Adrenal gland (tissue), 12 donors: ENCODE results near the gene APOC3. TPM values are rescaled to one million over a fixed set of nuclear protein-coding genes. Genes with fewer than 3 reads are reported as not detected.

ENCODE experiments used
- DNase-seq, 7 donors: peaks; one replicate each; pipeline ENCODE4 v3.0.0-alpha.2; 2019 to 2020
- H3K27ac ChIP-seq, 5 donors: fragments of 200-600 bp; sonication (generic) in 4 of 5; 1 replicate in 3 of 5; 2 replicates in 2 of 5; pipeline versions ENCODE4 v1.5.1 to v1.8.0; 2016 to 2020; ENCODE audit warnings: mild to moderate bottlenecking in 1 of 5
- H3K27me3 ChIP-seq: fragments of 200-600 bp; 2 replicates; pipeline ENCODE4 v1.8.0; 2021
- H3K36me3 ChIP-seq, 2 donors: fragments of 200-600 bp; replicated peaks in 1 of 2; 1 replicate in 1 of 2; 2 replicates in 1 of 2; pipeline versions ENCODE4 v1.5.1 to v1.8.0; 2018 to 2022
- H3K4me1 ChIP-seq, 2 donors: fragments of 200-600 bp; replicated peaks in 1 of 2; 1 replicate in 1 of 2; 2 replicates in 1 of 2; pipeline versions ENCODE4 v1.5.1 to v1.8.0; 2018 to 2021
- H3K4me3 ChIP-seq, 4 donors: fragments of 200-600 bp; sonication (generic) in 3 of 4; one replicate each; pipeline ENCODE4 v1.5.1; 2016 to 2018
- H3K9me3 ChIP-seq, 3 donors: fragments of 200-600 bp; sonication (generic) in 1 of 3; replicated peaks in 1 of 3; 1 replicate in 2 of 3; 2 replicates in 1 of 3; pipeline versions ENCODE4 v1.5.1 to v1.8.0; 2016 to 2021
- POLR2A ChIP-seq, 2 donors: fragments of 450-650 bp; IDR thresholded peaks; one replicate each; pipeline ENCODE4 v1.6.1; 2017; ENCODE audit warnings: antibody characterized with exemption in 2 of 2, mild to moderate bottlenecking in 2 of 2, moderate library complexity in 1 of 2
- WGBS, 4 donors: extraction: QIAGEN DNeasy Blood & Tissue Kit in 2 of 4; methylation state at CpG; one replicate each; pipeline versions ENCODE4 v1.1.5 to v1.1.7; 2013 to 2017; 5-methylcytosine and 5-hydroxymethylcytosine counted together
- intact Hi-C, 2 donors: fragments of 100-400 bp; cut with DNase I; formaldehyde crosslinking; loops; one replicate each; pipeline versions ENCODE4 v1.14.1 to v1.15.0; 2022 to 2023
- polyA plus RNA-seq, 3 donors: library from polyadenylated mRNA; stranded (reverse); fragments of 200-250 nt in 2 of 3; fragments of 350-450 nt in 1 of 3; fragmentation: Illumina TruSeq in 1 of 3; extraction: RNeasy Lipid Tissue Mini Kit (QIAGEN cat#74804) in 1 of 3; gene quantifications; one replicate each; pipeline ENCODE4 v1.2.3, GENCODE V29; 2013 to 2014
- total RNA-seq, 9 donors: library from RNA; depleted of rRNA in 4 of 9; stranded (reverse); fragments of >200 nt in 4 of 9; fragments of 120-200 nt in 1 of 9; fragmentation: NEBNext Ultra II Directional in 1 of 9; extraction: Animal tissue kit (Norgen Biotek cat#: 25700) in 1 of 9; gene quantifications; one replicate each; pipeline versions ENCODE4 v1.1.0 to v1.2.4, GENCODE V29; 2013 to 2023
- TF ChIP-seq, protein P1 (sequence below), 6 experiments: fragments of 450-650 bp in 4 of 6; fragments of 200-600 bp in 2 of 6; sonication (generic) in 1 of 6; IDR thresholded peaks; 1 replicate in 5 of 6; 2 replicates in 1 of 6; pipeline versions ENCODE4 v1.5.1 to v1.8.0; 2016 to 2021; ENCODE audit warnings: antibody characterized with exemption in 6 of 6, mild to moderate bottlenecking in 2 of 6, moderate library complexity in 1 of 6
- donor health status: healthy with polysubstance abuse.
- donor health status: Bipolar disorder and iron deficiency.
- donor health status: DM: yes; HTN: yes; CAD: no.
- donor health status: DM: no; HTN: no; CAD: no.
- donor health status: DM: no; HTN: no; CAD: no.
- donor health status: DM: yes; HTN: yes; CAD: no.

The APOC3 gene
- total and polyA plus RNA-seq, 12 donors = 0.20 to 3.1 (median 1.0) TPM; not detected in 5

DNA sequence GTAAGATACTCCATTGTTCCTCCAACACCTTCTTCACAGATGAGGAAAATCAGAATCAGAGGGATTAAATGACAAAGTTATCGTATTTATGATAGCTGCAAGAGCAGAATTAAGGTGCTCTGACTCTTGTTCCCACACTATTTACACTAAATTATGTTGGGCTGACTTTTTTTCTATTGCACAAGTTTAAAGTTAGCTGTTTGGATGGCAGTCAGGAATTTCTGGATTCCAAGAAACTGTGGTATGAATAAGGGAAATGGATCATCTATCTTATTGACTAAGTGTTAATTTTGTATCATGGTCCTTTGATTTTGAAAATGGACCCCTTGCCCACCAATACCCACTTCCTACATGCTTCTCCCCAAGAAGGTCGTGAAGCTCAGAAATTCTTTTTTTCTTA lies 27.6 kb downstream of the APOC3 start:
- 84 to 94% (median 92%) methylated on average over 2 of the region's 2 CpGs for WGBS, 4 donors
- Histone ChIP-seq H3K9me3 (no peaks in the 10 kb centered on the region), H3K27me3 (no peaks in the 10 kb centered on the region), H3K27ac (no peak overlapping the region), H3K4me3 (no peak overlapping the region), H3K4me1 (peaks cover 0 to 16% of the 10 kb centered on the region in 2 donors), H3K36me3 (peaks cover 0 to 51% of the 10 kb centered on the region in 2 donors)
- TF ChIP-seq, protein P1, sequence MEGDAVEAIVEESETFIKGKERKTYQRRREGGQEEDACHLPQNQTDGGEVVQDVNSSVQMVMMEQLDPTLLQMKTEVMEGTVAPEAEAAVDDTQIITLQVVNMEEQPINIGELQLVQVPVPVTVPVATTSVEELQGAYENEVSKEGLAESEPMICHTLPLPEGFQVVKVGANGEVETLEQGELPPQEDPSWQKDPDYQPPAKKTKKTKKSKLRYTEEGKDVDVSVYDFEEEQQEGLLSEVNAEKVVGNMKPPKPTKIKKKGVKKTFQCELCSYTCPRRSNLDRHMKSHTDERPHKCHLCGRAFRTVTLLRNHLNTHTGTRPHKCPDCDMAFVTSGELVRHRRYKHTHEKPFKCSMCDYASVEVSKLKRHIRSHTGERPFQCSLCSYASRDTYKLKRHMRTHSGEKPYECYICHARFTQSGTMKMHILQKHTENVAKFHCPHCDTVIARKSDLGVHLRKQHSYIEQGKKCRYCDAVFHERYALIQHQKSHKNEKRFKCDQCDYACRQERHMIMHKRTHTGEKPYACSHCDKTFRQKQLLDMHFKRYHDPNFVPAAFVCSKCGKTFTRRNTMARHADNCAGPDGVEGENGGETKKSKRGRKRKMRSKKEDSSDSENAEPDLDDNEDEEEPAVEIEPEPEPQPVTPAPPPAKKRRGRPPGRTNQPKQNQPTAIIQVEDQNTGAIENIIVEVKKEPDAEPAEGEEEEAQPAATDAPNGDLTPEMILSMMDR (IDR thresholded peaks at IDR 0.05) = no peak
- intact Hi-C loops = no loop called here
- no peak for DNase-seq

DNA sequence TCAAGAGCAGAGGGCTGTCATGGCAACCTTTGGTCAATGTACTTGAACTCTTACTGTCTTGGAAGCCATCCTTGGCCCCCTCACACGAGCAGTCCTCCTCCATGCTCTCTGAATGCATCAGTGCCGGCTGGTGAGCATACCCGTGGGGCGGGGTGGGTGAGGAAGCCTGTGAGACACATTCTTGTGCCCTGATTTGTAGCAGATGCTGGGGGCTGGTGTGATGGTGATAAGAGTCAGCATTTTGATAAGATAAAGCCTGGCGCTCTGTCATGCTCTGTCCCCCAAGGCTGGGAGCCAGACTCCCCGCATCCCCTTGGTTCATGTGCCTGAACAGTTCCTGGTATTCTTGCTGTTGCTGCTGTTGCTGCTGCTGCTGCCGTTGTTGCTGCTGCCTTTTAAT lies 28.2 kb downstream of the APOC3 start:
- Histone ChIP-seq H3K4me3 (no peak overlapping the region), H3K27ac (no peak overlapping the region), H3K27me3 (no peaks in the 10 kb centered on the region), H3K4me1 (peaks cover 0 to 10% of the 10 kb centered on the region in 2 donors), H3K9me3 (no peaks in the 10 kb centered on the region), H3K36me3 (peaks cover 0 to 55% of the 10 kb centered on the region in 2 donors)
- WGBS, 4 donors = 81 to 91% (median 91%) methylated on average over 6 to 7 of the region's 7 CpGs
- intact Hi-C loops = no loop called here
- TF ChIP-seq, protein P1 (IDR thresholded peaks at IDR 0.05) = no peak
- no peak for TF ChIP-seq POLR2A (IDR thresholded peaks at IDR 0.05)
- DNase-seq = no peak

DNA sequence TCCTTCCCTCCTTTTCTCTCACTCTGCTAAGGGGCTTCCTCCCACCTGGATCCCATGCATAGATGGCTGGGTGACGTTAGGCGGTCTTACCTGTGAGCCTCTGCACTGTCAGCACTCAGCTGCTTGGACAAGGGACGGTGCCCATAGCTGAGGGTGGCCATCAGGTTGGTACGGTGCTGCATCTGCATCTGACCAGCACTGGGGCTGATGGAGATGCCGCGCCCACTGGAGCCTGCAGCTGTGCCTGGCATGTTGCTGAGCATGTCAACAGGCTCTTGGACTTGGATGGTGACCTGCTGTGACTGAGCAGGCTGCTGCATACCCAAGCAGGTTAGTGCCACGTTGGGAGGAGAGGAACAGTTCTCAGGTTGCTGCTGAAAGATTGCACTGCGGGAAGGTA lies 29.5 kb downstream of the APOC3 start:
- Histone ChIP-seq H3K27me3 (no peaks in the 10 kb centered on the region), H3K27ac (no peak overlapping the region), H3K4me1 (no peaks in the 10 kb centered on the region), H3K9me3 (no peaks in the 10 kb centered on the region), H3K36me3 (peaks cover 0 to 65% of the 10 kb centered on the region in 2 donors), H3K4me3 (no peak overlapping the region)
- 96 to 100% (median 97%) methylated on average over 6 to 8 of the region's 8 CpGs for WGBS, 4 donors
- intact Hi-C loops = no loop called here
- no peak for DNase-seq
- no peak for TF ChIP-seq POLR2A (IDR thresholded peaks at IDR 0.05)

DNA sequence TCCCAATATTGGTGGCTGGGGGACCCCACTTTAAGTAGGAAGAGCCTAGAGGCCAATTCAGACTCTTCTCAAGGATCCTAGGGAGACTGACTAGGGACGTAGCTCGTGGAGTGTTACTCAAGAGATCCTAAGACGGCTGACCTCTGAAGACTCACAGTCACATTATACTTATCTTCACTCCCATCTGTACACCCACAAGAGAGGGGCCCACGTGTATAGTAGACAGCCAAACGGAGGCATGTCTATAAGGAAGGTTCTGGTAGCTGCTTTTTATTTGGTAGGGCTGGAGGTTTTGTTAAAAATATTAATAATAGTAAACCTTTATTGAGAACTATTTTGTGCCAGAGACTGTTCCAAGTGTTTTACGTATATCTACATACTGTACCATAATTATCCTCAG lies 30.6 kb downstream of the APOC3 start:
- H3K36me3 ChIP-seq = peaks cover 0 to 76% of the 10 kb centered on the region in 2 donors
- WGBS, 4 donors = 93 to 96% (median 95%) methylated on average over 6 of the region's 6 CpGs

DNA sequence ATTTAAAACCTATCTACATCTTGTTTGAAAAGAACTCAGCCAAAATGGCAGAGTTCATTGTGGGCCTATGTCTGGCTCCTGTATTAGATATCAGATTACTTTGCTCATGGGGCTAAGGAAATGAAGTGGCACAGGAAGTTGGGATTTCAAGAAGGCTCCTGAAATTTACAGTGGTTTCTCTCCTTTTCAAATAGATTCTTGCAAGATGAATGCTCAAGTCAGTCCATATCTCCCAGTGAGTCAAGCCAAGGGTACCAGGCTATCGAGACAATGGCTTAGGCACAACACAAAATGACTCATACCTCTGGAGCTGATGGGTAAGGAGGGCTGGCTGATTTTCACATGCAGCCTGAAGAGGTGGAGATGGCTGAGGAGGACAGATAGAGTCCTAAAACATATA lies 31.8 kb downstream of the APOC3 start:
- intact Hi-C loops = no loop called here

More for the DNA sequence above, 30.6 kb downstream of the APOC3 start:
- no peak for DNase-seq
- no peak for TF ChIP-seq POLR2A (IDR thresholded peaks at IDR 0.05)
- TF ChIP-seq, protein P1 (IDR thresholded peaks at IDR 0.05) = no peak
- Histone ChIP-seq H3K27me3 (no peaks in the 10 kb centered on the region), H3K4me1 (no peaks in the 10 kb centered on the region), H3K4me3 (no peak overlapping the region), H3K9me3 (no peaks in the 10 kb centered on the region), H3K27ac (no peak overlapping the region)
- intact Hi-C loops = no loop called here

More for the DNA sequence above, 31.8 kb downstream of the APOC3 start:
- H3K9me3 ChIP-seq = no peaks in the 10 kb centered on the region
- DNase-seq = no peak
- peaks cover 0 to 81% of the 10 kb centered on the region in 2 donors for H3K36me3 ChIP-seq
- no peaks in the 10 kb centered on the region for H3K4me1 ChIP-seq
- no peak overlapping the region for H3K4me3 ChIP-seq
- H3K27ac ChIP-seq = no peak overlapping the region
- no peak for TF ChIP-seq POLR2A (IDR thresholded peaks at IDR 0.05)
- TF ChIP-seq, protein P1 (IDR thresholded peaks at IDR 0.05) = no peak
- no peaks in the 10 kb centered on the region for H3K27me3 ChIP-seq
- 65 to 83% (median 74%) methylated on average over 1 of the region's 1 CpG for WGBS, 4 donors
